K562 treated with DMSO at 1 percent for 12 hours (cell line): ENCODE measurements around the gene SYT11. TPM values are rescaled to one million over a fixed set of nuclear protein-coding genes. Genes with fewer than 3 reads are reported as not detected.

Experiments used
- total RNA-seq: library from RNA; unstranded; fragments of 300-600 nt; gene quantifications from 2 replicates; pipeline ENCODE4 v1.2.3, GENCODE V29; 2022; ENCODE audit not compliant: insufficient read depth

The SYT11 gene
- total RNA-seq: 0.19 and 0.68 TPM in 2 replicates

GRCh38 chr1:155859234-155859829 is at the start of gene SYT11:
SYT11 (plus strand) TSS chr1:155859567; CDS start chr1:155859762, 195 bp downstream.

DNA sequence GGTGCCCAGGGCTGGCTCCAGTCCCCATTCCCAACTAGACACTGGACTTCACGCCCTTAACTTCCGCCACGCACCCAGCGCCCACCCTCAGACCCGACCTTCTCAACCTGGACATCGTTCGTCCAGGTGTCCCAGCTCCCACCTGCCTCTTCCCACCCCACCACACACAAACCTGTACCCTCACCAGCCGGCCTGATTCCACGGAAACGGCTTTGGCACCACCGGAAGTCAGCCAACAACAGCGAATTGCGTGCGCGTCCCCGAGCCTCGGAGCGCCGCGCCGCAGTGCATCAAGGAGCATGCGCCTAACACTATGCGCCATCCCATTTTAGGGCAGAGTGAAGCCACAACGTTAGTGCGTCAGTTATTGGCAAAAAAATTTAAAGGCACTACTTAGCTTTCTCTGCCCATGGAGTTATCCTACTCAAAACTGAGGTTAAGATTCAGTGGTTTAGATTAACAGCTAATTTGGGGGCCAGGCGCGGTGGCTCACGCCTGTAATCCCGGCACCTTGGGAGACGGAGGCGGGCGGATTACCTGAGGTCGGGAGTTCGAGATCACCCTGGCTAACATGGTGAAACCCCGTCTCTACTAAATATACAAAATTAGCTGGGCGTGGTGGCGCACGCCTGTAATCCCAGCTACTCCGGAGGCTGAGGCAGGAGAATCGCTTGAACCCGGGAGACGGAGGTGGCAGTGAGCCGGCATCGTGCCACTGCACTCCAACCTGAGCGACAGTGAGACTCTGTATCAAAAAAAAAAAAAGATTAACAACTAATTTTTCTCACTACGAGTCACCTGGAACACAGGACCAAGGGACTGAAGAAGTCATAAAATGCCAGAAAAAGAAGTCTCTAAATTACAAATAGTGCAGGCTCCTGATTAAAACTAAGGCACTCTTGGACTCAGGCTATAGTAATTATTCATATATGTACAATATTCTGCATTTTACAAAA is 2.1 kb upstream of the SYT11 start, which contains the start of gene GON4L:
TSS of gene GON4L (minus strand) at position 240 of the 956 bp plus-strand sequence. CDS start 3,434 bp downstream, outside the sequence.

DNA sequence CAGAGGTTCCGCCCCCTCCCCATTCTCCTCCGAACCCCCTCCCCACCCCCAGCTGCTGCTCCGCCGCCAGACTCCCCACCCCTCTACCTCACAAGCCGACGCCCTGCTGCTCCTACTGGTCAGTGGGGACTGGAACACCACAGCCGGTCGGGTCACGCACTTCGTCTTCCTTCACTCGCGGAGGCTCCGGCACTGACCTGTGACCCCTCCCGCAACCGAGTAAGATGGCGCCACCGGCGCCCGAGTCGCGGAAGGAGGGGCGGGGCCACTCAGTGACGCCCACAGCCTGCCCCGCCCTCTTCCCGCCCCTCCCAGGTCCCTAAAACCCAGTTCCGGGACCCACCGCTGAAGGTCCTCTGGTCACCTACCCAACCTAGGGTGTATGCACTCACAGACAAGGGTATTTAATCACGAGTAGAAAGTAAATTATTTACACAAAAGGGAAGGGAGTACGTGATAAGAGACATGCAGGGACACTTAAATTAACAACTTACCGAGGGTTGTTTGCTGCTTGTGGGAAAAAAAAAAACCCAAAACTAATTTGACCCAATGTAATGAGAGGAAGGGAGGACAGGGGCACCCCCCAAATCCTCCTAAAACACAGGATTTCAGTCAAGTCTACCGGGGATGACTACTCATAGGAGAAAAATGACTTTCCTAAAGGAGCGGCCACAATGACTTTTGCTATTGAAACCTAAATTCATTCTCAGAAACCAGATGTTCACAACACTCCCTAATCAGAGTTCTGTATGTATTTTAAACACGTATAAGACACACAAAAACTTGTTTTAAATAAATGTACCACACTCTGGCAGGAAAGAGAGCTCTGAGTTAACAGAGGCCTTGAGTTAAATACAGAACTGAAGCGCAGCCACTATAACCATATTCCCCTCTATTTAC is 52.0 kb downstream of the SYT11 start, which contains the start of gene RIT1:
TSS of gene RIT1 (minus strand) at position 194 of the 900 bp plus-strand sequence. CDS start 588 bp downstream, outside the sequence.

GRCh38 chr1:155934097-155934935 is 74.9 kb downstream of the SYT11 start, which contains the start of gene KHDC4:
KHDC4 (minus strand) TSS chr1:155934413; CDS start chr1:155934373, 40 bp downstream.

Other genes starting within 250 kb of the SYT11 start
- gene MSTO1, start 249.3 kb upstream of the SYT11 start, total RNA-seq: 16.3 and 34.4 TPM in 2 replicates
- 31.7 and 65.6 TPM in 2 replicates for gene YY1AP1, start 170.8 kb upstream of the SYT11 start, total RNA-seq
- gene DAP3, start 170.5 kb upstream of the SYT11 start, total RNA-seq: 94.6 and 150 TPM in 2 replicates
- gene GON4L, start 2.4 kb upstream of the SYT11 start, total RNA-seq: 7.9 and 24.9 TPM in 2 replicates
- gene RIT1, start 51.8 kb downstream of the SYT11 start, total RNA-seq: 32.2 and 44.4 TPM in 2 replicates
- gene KHDC4, start 74.8 kb downstream of the SYT11 start, total RNA-seq: 18.5 and 52.6 TPM in 2 replicates
- gene RXFP4, start 82.1 kb downstream of the SYT11 start, total RNA-seq: not detected in 2 replicates
- 116 and 179 TPM in 2 replicates for gene ARHGEF2, start 119.0 kb downstream of the SYT11 start, total RNA-seq
- gene SSR2, start 161.4 kb downstream of the SYT11 start, total RNA-seq: 370 and 380 TPM in 2 replicates
- 23.4 and 46.6 TPM in 2 replicates for gene UBQLN4, start 194.2 kb downstream of the SYT11 start, total RNA-seq
- gene LAMTOR2, start 195.2 kb downstream of the SYT11 start, total RNA-seq: 90.5 and 94.8 TPM in 2 replicates
- not detected in 2 replicates for gene RAB25, start 201.6 kb downstream of the SYT11 start, total RNA-seq
- gene MEX3A, start 222.9 kb downstream of the SYT11 start, total RNA-seq: 0.96 and 5.5 TPM in 2 replicates